ENCODE results near the gene ICAM2. TPM values are rescaled to one million over a fixed set of nuclear protein-coding genes. Genes with fewer than 3 reads are reported as not detected.

The ICAM2 gene
- total and polyA plus RNA-seq, 7 donors: 6.0 to 59.5 (median 28.5) TPM

DNA sequence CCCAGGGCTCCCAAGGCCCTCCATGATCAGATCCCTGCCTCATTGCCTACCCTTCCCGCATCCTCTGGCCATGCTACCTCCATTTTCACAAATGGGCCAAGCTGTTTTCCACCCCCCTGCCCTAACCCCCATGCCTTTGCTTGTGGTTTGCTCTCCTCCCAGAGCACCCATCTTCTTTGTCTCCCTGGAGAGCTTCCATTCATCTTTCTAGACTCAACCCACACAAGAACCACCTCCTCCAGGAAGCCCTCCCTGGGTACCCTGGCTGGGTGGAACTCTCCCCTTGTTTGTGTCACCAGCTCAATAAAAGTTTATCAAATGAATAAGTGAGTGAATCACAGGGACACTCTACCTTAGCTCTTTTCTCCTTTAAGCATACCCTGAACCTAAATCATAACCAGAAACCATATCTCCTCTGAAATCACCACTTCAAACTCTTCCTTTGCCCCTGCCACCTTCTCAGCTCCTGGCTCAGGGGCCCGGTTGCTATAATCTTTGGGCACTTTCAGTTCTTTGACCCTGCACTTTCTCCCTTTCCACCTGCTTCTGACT lies 44.8 kb downstream of the ICAM2 start:
- intact Hi-C loops (cut with DNase I): no loop called here
- WGBS, 2 donors: 70 to 74% methylated on average over 2 of the region's 2 CpGs
- Histone ChIP-seq H3K36me3 (no peaks in the 10 kb centered on the region), H3K4me3 (no peak overlapping the region), H3K4me1 (peaks cover 0 to 8% (median 4%) of the 10 kb centered on the region in 4 donors), H3K27ac (no peak overlapping the region), H3K9me3 (no peaks in the 10 kb centered on the region), H3K27me3 (peaks cover 0 to 12% (median 0%) of the 10 kb centered on the region in 3 donors)
- no peak for DNase-seq
- no peak for TF ChIP-seq EP300 (IDR thresholded peaks at IDR 0.05)
- TF ChIP-seq POLR2AphosphoS5 (IDR thresholded peaks at IDR 0.05): no peak
- TF ChIP-seq, protein P1, sequence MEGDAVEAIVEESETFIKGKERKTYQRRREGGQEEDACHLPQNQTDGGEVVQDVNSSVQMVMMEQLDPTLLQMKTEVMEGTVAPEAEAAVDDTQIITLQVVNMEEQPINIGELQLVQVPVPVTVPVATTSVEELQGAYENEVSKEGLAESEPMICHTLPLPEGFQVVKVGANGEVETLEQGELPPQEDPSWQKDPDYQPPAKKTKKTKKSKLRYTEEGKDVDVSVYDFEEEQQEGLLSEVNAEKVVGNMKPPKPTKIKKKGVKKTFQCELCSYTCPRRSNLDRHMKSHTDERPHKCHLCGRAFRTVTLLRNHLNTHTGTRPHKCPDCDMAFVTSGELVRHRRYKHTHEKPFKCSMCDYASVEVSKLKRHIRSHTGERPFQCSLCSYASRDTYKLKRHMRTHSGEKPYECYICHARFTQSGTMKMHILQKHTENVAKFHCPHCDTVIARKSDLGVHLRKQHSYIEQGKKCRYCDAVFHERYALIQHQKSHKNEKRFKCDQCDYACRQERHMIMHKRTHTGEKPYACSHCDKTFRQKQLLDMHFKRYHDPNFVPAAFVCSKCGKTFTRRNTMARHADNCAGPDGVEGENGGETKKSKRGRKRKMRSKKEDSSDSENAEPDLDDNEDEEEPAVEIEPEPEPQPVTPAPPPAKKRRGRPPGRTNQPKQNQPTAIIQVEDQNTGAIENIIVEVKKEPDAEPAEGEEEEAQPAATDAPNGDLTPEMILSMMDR (IDR thresholded peaks at IDR 0.05): no peak
- TF ChIP-seq POLR2A (IDR thresholded peaks at IDR 0.05): no peak

DNA sequence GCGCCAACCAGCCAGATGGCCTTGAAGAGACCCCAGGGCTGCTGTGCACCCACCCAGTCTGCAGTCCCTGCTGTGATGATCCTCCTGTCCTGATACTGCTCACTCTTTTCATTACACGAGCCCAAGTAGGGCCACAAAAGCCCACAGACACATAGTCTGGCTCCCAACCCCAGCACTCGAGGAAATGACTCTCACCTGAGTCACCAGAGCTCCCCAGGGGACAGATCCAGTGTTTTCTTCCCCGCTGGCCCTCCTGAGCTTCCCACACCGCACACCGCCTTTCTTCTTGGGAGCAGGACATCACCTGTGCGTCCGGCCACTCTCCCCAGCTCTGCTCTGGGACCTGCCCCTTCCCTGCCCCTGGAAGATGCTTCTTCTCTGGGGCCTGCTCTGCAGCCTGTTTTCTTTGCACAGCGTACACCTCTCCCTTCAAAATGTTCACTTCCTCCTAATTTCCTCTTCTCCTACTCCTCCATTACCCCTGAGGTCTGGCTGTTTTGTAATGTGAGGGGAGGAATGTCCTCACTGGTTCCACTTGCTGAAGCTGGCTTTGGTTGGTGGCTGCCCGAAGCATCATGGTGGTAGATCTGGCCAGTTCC lies 45.7 kb downstream of the ICAM2 start:
- TF ChIP-seq, protein P1 (IDR thresholded peaks at IDR 0.05): no peak
- H3K27me3 ChIP-seq: peaks cover 0 to 12% (median 0%) of the 10 kb centered on the region in 3 donors
- no peaks in the 10 kb centered on the region for H3K9me3 ChIP-seq
- H3K36me3 ChIP-seq: no peaks in the 10 kb centered on the region
- H3K4me3 ChIP-seq: no peak overlapping the region
- intact Hi-C loops (cut with DNase I): no loop called here
- H3K27ac ChIP-seq: no peak overlapping the region
- DNase-seq: no peak
- WGBS, 2 donors: 69 to 82% methylated on average over 10 of the region's 10 CpGs
- no peaks in the 10 kb centered on the region for H3K4me1 ChIP-seq

DNA sequence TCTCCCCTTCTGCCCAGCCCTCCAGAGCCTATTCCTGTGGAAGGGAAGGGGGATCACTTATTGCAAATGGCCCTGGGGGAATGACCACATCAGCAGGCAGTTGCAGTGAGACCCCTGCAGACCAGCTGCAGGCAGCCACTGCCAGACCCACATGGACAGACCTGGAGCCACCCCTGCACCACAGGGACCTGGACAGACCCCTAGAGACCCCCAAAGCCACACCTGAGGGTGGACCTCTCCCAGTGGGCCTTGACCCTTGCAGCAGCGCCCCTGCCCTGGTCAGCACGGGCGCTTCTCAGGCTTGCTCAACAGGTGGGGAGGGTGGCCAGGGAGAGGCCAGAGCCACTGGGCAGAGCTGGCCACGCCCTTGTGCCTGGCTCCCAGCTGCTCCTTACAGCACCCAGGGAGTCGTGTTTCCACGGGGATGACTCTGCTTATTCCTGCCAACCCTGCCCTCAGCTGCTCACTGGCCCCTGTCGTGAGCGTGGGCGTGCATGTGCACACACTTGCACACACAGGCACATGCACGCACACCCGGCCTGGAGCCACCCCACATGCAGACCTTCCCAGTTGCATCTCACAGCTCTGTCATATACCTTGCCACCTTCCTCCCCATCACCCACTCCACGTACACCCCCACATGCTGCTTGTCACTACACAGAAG lies 46.4 kb downstream of the ICAM2 start:
- H3K9me3 ChIP-seq: no peaks in the 10 kb centered on the region
- H3K27ac ChIP-seq: no peak overlapping the region
- H3K4me3 ChIP-seq: no peak overlapping the region
- no peak for TF ChIP-seq POLR2AphosphoS5 (IDR thresholded peaks at IDR 0.05)
- TF ChIP-seq, protein P1 (IDR thresholded peaks at IDR 0.05): no peak
- TF ChIP-seq EP300 (IDR thresholded peaks at IDR 0.05): no peak
- no peak for TF ChIP-seq POLR2A (IDR thresholded peaks at IDR 0.05)
- H3K36me3 ChIP-seq: no peaks in the 10 kb centered on the region
- intact Hi-C loops (cut with DNase I): no loop called here
- 18 to 64% methylated on average over 12 of the region's 12 CpGs for WGBS, 2 donors
- peaks cover 0 to 12% (median 0%) of the 10 kb centered on the region in 3 donors for H3K27me3 ChIP-seq
- no peaks in the 10 kb centered on the region for H3K4me1 ChIP-seq
- DNase-seq: no peak

DNA sequence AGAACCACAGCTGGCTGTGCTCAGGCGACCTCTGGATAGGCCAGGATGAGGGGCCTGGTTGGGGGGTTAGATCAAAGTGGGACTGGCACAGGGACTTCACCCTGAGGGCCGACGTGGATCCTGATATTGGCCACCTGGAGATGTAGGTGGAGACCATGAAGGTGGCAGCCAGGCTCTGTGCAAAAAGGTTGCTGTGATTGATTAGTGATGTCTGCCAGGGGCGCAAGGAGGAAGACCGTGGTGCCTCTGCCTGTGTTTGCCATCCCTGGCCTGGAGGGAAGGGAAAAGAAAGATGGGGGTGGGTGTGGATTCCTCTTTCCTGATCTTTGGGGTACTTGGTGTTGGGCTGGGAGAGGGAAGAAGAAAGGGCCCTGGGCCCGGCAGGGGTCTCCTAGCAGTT lies 47.2 kb downstream of the ICAM2 start:
- WGBS, 2 donors: 87 to 94% methylated on average over 6 of the region's 6 CpGs
- Histone ChIP-seq H3K27ac (no peak overlapping the region), H3K4me1 (no peaks in the 10 kb centered on the region), H3K27me3 (peaks cover 0 to 12% (median 0%) of the 10 kb centered on the region in 3 donors), H3K9me3 (no peaks in the 10 kb centered on the region), H3K4me3 (no peak overlapping the region), H3K36me3 (no peaks in the 10 kb centered on the region)
- TF ChIP-seq, protein P1 (IDR thresholded peaks at IDR 0.05): no peak
- TF ChIP-seq POLR2A (IDR thresholded peaks at IDR 0.05) (no peak), EP300 (IDR thresholded peaks at IDR 0.05) (no peak), POLR2AphosphoS5 (IDR thresholded peaks at IDR 0.05) (no peak)
- intact Hi-C loops (cut with DNase I): no loop called here
- DNase-seq: no peak

Data from sigmoid colon (tissue), 7 donors.